Omental fat pad (tissue), 4 donors: ENCODE data around the gene DHCR7. TPM values are rescaled to one million over a fixed set of nuclear protein-coding genes. Genes with fewer than 3 reads are reported as not detected.

Source experiments
- ATAC-seq: fragments of 150-250 bp; one replicate; pipeline ENCODE4 v1.9.1; 2016; ENCODE audit warnings: mild to moderate bottlenecking, moderate library complexity; ENCODE audit not compliant: low FRiP score
- DNase-seq: peaks from one replicate; pipeline ENCODE4 v3.0.0-alpha.2; 2019; ENCODE audit warnings: low spot score
- total RNA-seq, 4 donors: library from RNA; depleted of rRNA; stranded (reverse); fragments of >200 nt; gene quantifications; one replicate each; pipeline ENCODE4 v1.1.0, GENCODE V29; 2016
- TF ChIP-seq, protein P1 (sequence below), 3 donors: fragments of 450-650 bp; IDR thresholded peaks; one replicate each; pipeline ENCODE4 v1.5.1; 2016 to 2017; ENCODE audit warnings: antibody characterized with exemption in 3 of 3, mild to moderate bottlenecking in 3 of 3, moderate library complexity in 2 of 3

DHCR7 gene
- total RNA-seq, 4 donors from 2014 or later: 12.9 to 76.5 (median 37.4) TPM

GRCh38 chr11:71472941-71473792 is 25.0 kb upstream of the DHCR7 start:
- ATAC-seq: no peak
- DNase-seq: no peak
- TF ChIP-seq, protein P1, sequence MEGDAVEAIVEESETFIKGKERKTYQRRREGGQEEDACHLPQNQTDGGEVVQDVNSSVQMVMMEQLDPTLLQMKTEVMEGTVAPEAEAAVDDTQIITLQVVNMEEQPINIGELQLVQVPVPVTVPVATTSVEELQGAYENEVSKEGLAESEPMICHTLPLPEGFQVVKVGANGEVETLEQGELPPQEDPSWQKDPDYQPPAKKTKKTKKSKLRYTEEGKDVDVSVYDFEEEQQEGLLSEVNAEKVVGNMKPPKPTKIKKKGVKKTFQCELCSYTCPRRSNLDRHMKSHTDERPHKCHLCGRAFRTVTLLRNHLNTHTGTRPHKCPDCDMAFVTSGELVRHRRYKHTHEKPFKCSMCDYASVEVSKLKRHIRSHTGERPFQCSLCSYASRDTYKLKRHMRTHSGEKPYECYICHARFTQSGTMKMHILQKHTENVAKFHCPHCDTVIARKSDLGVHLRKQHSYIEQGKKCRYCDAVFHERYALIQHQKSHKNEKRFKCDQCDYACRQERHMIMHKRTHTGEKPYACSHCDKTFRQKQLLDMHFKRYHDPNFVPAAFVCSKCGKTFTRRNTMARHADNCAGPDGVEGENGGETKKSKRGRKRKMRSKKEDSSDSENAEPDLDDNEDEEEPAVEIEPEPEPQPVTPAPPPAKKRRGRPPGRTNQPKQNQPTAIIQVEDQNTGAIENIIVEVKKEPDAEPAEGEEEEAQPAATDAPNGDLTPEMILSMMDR (IDR thresholded peaks at IDR 0.05): no peak

DNA sequence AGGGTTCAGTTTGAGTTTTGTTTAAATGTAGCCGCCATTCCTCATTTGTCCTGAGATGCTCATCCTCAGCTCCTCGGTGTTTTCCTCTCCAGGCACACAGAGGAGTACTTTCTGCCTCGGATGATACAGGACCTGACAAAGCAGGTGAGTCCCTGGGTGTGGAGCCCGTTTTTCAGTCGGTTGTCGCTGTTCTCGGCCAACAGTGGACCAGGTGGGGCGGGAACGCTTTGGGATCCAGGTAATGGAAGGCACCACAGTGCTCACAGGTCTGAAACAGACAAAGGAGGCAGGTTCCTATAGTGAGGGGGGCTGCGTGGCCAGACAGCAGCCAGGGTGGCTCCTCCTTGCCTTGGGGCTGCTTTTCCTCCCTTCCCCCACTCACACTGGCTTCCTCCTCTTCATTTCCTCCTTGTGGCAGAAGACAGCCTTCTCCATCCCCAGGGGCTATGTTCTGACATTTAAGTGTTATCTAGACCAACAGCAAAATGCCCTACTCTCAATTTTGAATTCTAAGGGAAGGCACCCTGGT is 24.2 kb upstream of the DHCR7 start:
- TF ChIP-seq, protein P1 (IDR thresholded peaks at IDR 0.05): no peak
- DNase-seq: no peak
- ATAC-seq: no peak

GRCh38 chr11:71470946-71471345 is 22.8 kb upstream of the DHCR7 start:
- DNase-seq: no peak
- TF ChIP-seq, protein P1 (IDR thresholded peaks at IDR 0.05): no peak
- no peak for ATAC-seq

GRCh38 chr11:71467164-71467563 is 19.0 kb upstream of the DHCR7 start:
- TF ChIP-seq, protein P1 (IDR thresholded peaks at IDR 0.05): no peak
- DNase-seq: no peak
- ATAC-seq: no peak

GRCh38 chr11:71466358-71466757 is 18.2 kb upstream of the DHCR7 start:
- ATAC-seq (peak; percentile 91), DNase-seq (no peak)
- TF ChIP-seq, protein P1 (IDR thresholded peaks at IDR 0.05): peak in 1 of 3 donors; percentile 8

- DNase-seq (no peak), ATAC-seq (no peak)
- TF ChIP-seq, protein P1 (IDR thresholded peaks at IDR 0.05): no peak
Observed at GRCh38 chr11:71465054-71465453, 16.9 kb upstream of the DHCR7 start.
